Lower leg skin (tissue), 3 donors: ENCODE results near the gene GSG1L.

Experiments used
- CTCF ChIP-seq, 3 donors: fragments of 450-650 bp; IDR thresholded peaks; one replicate each; pipeline ENCODE4 v1.5.1; 2016; ENCODE audit warnings: antibody characterized with exemption in 3 of 3, mild to moderate bottlenecking in 3 of 3, moderate library complexity in 2 of 3
- POLR2A ChIP-seq, 2 donors: fragments of 450-650 bp; IDR thresholded peaks; one replicate each; pipeline ENCODE4 v1.6.1; 2016 to 2017; ENCODE audit warnings: antibody characterized with exemption in 2 of 2, mild to moderate bottlenecking in 1 of 2, moderate library complexity in 1 of 2

GRCh38 chr16:28087140-28087660, 23.7 kb upstream of the GSG1L start:
- TF ChIP-seq CTCF (IDR thresholded peaks at IDR 0.05) = no peak
- TF ChIP-seq POLR2A (IDR thresholded peaks at IDR 0.05) = no peak
